ENCODE data around the gene RBM46.

Gene RBM46

DNA sequence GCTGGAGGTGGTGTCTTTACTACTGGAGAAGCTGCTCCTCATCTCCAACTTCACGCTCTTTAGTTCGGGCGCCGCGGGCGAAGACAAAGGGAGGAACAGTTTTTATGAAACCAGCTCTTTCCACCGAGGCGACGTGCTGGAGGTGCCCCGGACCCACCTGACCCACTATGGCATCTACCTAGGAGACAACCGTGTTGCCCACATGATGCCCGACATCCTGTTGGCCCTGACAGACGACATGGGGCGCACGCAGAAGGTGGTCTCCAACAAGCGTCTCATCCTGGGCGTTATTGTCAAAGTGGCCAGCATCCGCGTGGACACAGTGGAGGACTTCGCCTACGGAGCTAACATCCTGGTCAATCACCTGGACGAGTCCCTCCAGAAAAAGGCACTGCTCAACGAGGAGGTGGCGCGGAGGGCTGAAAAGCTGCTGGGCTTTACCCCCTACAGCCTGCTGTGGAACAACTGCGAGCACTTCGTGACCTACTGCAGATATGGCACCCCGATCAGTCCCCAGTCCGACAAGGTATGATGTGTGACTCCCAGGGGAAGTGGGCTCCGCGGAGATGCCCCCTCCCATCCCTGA lies 36.6 kb upstream of the RBM46 start:
- H3K36me3 ChIP-seq (ENCODE audit: insufficient read depth, low read length) = no peaks in the 10 kb centered on the region
- H3K9me3 ChIP-seq (replicated peaks; ENCODE audit: low read length) = no peaks in the 10 kb centered on the region
- peak overlapping the region; percentile 80 for H3K4me2 ChIP-seq (ENCODE audit: low read length)
- H3K9ac ChIP-seq (ENCODE audit: low read depth, low read length) = no peak overlapping the region
- peak overlapping the region; percentile 61 for H3K4me3 ChIP-seq (ENCODE audit: low read length)
- peaks cover 20% of the 10 kb centered on the region for H3K4me1 ChIP-seq (ENCODE audit: control insufficient read depth, insufficient read depth, low read length)
- H3K27me3 ChIP-seq (ENCODE audit: control insufficient read depth, insufficient read depth, low read length) = peaks cover 77% of the 10 kb centered on the region

DNA sequence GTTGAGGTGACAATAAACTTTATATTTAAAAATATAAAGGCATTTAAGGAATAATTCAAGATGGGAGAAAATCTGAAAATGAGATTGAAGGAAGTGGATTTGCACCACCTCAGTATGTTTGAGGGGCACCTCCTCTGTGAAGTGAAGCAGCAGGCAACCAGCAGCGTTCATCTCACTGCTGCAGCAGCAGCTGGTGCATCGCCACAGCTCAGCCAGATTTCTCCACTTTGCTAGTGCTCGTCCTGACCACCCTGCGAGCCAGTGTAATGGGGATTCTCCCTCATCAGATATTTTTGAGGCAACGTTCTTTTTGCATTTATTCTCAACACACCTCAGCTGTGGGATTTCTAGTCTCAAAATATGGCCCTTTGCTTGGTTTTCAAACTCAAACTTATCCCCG lies 23.4 kb upstream of the RBM46 start:
- Histone ChIP-seq H3K9me3 (replicated peaks; ENCODE audit: low read length) (no peaks in the 10 kb centered on the region), H3K4me3 (ENCODE audit: low read length) (no peak overlapping the region), H3K4me1 (ENCODE audit: control insufficient read depth, insufficient read depth, low read length) (no peaks in the 10 kb centered on the region), H3K36me3 (ENCODE audit: insufficient read depth, low read length) (no peaks in the 10 kb centered on the region), H3K4me2 (ENCODE audit: low read length) (no peak overlapping the region), H3K9ac (ENCODE audit: low read depth, low read length) (no peak overlapping the region), H3K27me3 (ENCODE audit: control insufficient read depth, insufficient read depth, low read length) (peaks cover 27% of the 10 kb centered on the region)

DNA sequence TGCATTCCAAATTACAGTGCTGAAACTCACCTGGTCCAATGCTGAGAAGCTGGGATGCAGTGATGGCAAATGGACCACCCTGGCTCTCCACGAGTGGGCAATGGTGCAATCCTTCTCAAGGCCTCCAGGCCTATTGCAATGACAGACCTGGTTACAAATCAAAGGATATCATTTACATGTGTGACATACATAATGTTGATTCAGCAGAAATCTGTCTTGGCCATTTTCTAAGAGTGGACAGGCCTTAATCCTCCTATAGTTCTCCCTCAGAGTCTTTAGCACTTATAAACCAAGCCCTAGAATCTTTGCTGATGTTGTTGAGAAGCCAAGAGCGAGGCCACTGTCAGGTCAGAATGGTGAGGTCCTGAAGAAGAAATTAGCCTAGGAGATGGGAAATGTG lies 20.2 kb upstream of the RBM46 start:
- Histone ChIP-seq H3K9ac (ENCODE audit: low read depth, low read length) (no peak overlapping the region), H3K36me3 (ENCODE audit: insufficient read depth, low read length) (no peaks in the 10 kb centered on the region), H3K27me3 (ENCODE audit: control insufficient read depth, insufficient read depth, low read length) (peaks cover 15% of the 10 kb centered on the region), H3K4me2 (ENCODE audit: low read length) (no peak overlapping the region), H3K4me3 (ENCODE audit: low read length) (no peak overlapping the region), H3K4me1 (ENCODE audit: control insufficient read depth, insufficient read depth, low read length) (no peaks in the 10 kb centered on the region), H3K9me3 (replicated peaks; ENCODE audit: low read length) (no peaks in the 10 kb centered on the region)

DNA sequence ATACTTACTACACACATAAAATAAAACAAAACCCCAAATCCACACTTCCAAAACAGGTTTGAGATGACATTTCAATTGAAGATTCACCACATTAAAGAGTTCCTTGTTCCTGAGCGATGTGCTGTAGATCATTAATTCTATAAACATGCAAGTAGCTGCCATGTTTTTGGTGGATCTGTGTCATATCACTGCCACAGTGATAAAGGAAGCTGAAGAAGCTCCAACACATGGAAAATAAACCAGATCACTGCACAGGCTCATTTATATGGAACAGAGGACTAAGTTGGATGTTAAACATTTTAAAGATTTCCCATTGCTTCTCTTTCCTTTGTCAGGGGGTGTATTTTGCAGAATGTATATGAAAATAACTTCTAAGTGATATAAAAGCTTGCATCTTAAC lies 2.8 kb upstream of the RBM46 start:
- no peak overlapping the region for H3K4me2 ChIP-seq (ENCODE audit: low read length)
- H3K36me3 ChIP-seq (ENCODE audit: insufficient read depth, low read length) = no peaks in the 10 kb centered on the region
- H3K4me1 ChIP-seq (ENCODE audit: control insufficient read depth, insufficient read depth, low read length) = no peaks in the 10 kb centered on the region
- no peaks in the 10 kb centered on the region for H3K9me3 ChIP-seq (replicated peaks; ENCODE audit: low read length)
- no peak overlapping the region for H3K4me3 ChIP-seq (ENCODE audit: low read length)
- peaks cover 5% of the 10 kb centered on the region for H3K27me3 ChIP-seq (ENCODE audit: control insufficient read depth, insufficient read depth, low read length)
- H3K9ac ChIP-seq (ENCODE audit: low read depth, low read length) = no peak overlapping the region

DNA sequence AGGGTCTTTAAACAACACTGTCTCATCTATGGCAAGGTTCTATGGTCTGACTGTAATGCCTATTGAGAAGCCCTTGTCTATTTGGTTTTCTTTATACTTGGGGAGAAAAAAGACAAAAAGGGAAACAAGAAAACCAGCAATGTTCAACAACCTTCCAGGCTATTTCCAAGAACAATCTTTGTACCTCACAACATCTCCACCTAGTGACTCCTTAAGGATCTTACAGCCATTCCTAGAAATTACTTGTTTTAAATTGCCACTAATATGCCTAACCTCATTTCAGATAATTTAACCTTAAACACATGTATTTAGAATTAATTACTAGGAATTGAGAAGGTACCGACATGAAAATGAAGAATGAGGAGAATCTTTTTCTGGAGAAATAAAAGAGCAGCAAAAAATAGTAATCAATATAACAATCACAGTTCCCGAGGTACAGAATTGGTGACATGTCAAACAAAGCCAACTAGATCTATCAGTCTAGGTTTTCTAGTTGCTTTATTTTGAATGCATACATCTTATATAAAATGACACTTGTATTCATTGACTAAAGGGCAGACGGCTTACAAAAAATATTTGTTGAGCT lies 1.6 kb upstream of the RBM46 start:
- no peaks in the 10 kb centered on the region for H3K4me1 ChIP-seq (ENCODE audit: control insufficient read depth, insufficient read depth, low read length)
- no peak overlapping the region for H3K4me3 ChIP-seq (ENCODE audit: low read length)
- no peak overlapping the region for H3K4me2 ChIP-seq (ENCODE audit: low read length)
- no peaks in the 10 kb centered on the region for H3K36me3 ChIP-seq (ENCODE audit: insufficient read depth, low read length)
- H3K27me3 ChIP-seq (ENCODE audit: control insufficient read depth, insufficient read depth, low read length) = peaks cover 5% of the 10 kb centered on the region
- H3K9ac ChIP-seq (ENCODE audit: low read depth, low read length) = no peak overlapping the region
- no peaks in the 10 kb centered on the region for H3K9me3 ChIP-seq (replicated peaks; ENCODE audit: low read length)

DNA sequence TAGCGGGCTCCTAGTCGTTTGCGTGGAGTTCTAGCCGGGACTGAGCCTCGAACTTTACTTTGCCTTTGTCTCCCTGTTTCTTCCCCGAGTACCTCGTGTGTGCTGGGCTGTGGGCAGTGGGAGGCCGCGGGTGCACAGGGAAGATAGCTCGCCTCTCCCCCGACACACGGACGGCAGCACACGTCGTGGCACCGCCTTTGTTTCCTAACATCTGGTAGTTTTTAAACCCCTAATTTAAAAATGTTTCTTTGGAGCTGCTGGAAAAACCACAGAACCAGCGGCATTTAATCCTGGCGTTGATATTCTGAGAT lies 866 bp downstream of the RBM46 start:
- Histone ChIP-seq H3K4me3 (ENCODE audit: low read length) (no peak overlapping the region), H3K36me3 (ENCODE audit: insufficient read depth, low read length) (no peaks in the 10 kb centered on the region), H3K9ac (ENCODE audit: low read depth, low read length) (no peak overlapping the region), H3K27me3 (ENCODE audit: control insufficient read depth, insufficient read depth, low read length) (peaks cover 5% of the 10 kb centered on the region), H3K4me1 (ENCODE audit: control insufficient read depth, insufficient read depth, low read length) (no peaks in the 10 kb centered on the region), H3K4me2 (ENCODE audit: low read length) (no peak overlapping the region), H3K9me3 (replicated peaks; ENCODE audit: low read length) (no peaks in the 10 kb centered on the region)

DNA sequence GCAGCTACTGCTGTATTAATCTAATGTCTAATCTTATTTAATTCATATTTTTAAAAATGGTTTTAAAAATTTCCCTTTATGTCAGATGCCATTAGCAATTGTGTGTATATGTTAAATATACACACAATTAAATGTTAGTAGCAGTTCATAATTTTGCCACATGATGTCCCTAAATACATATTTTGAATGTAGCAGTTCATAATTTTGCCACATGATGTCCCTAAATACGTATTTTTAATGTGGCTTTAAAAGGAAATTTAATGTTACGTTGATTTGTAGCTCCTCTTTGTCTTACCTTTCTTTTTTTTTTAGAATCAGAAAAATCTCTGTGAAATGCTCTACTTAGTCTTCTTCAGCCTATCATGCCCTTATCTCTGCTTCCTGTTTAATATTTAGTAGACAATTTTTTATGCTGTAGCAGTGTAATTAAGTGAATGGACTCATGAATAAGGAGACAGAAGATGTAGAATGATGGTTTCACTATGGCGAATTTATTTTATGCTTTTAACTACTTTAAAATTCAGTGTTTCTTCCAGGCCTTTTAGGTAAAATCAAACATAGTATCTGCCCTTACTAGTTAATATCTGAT lies 26.1 kb downstream of the RBM46 start:
- H3K9ac ChIP-seq (ENCODE audit: low read depth, low read length) = peak overlapping the region; percentile 27
- H3K4me1 ChIP-seq (ENCODE audit: control insufficient read depth, insufficient read depth, low read length) = no peaks in the 10 kb centered on the region

DNA sequence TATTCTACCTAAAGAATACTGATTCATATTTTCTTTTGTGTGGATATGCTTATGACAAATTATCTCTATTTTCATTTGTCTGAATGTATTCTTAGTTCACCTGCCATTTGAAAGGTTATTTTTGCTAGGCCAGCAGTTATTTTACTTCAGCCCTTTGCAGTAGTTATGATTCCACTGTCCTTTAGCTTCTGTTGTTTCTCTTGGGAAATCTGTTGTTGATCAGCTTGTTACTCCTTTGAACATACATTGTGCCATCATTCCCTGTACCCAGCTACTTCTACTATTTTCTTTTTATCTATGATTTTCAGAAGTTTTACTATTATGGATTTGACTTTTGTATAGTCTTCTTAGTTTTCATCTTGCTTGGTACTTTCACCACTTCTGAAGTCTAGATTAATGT lies 37.2 kb downstream of the RBM46 start:
- H3K4me1 ChIP-seq (ENCODE audit: control insufficient read depth, insufficient read depth, low read length) = peaks cover 11% of the 10 kb centered on the region
- H3K4me3 ChIP-seq (ENCODE audit: low read length) = no peak overlapping the region
- H3K4me2 ChIP-seq (ENCODE audit: low read length) = no peak overlapping the region
- H3K27me3 ChIP-seq (ENCODE audit: control insufficient read depth, insufficient read depth, low read length) = no peaks in the 10 kb centered on the region
- no peak overlapping the region for H3K9ac ChIP-seq (ENCODE audit: low read depth, low read length)
- no peaks in the 10 kb centered on the region for H3K9me3 ChIP-seq (replicated peaks; ENCODE audit: low read length)
- H3K36me3 ChIP-seq (ENCODE audit: insufficient read depth, low read length) = no peaks in the 10 kb centered on the region

More for the DNA sequence above, 26.1 kb downstream of the RBM46 start:
- H3K27me3 ChIP-seq (ENCODE audit: control insufficient read depth, insufficient read depth, low read length) = peaks cover 6% of the 10 kb centered on the region
- H3K36me3 ChIP-seq (ENCODE audit: insufficient read depth, low read length) = no peaks in the 10 kb centered on the region
- peak overlapping the region; percentile 59 for H3K4me2 ChIP-seq (ENCODE audit: low read length)
- no peaks in the 10 kb centered on the region for H3K9me3 ChIP-seq (replicated peaks; ENCODE audit: low read length)
- H3K4me3 ChIP-seq (ENCODE audit: low read length) = no peak overlapping the region

DNA sequence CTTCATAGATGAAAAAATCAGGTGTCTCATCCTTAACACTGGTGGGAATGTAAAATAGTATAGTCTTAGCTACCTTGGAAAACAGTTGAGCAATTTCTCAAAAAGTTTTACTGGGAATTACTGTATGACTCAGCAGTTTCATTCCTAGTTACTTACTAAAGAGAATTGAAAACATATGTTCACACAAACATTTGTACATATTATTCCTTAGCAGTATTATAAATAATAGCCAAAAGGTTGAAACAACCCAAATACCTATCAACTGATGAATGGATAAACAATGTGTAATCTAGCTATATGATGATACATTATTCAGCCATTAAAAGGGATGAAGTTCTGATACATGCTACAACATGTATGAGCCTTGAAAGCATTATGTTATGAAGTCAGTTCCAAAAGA lies 41.7 kb downstream of the RBM46 start:
- Histone ChIP-seq H3K4me1 (ENCODE audit: control insufficient read depth, insufficient read depth, low read length) (peaks cover 13% of the 10 kb centered on the region), H3K9me3 (replicated peaks; ENCODE audit: low read length) (no peaks in the 10 kb centered on the region), H3K27me3 (ENCODE audit: control insufficient read depth, insufficient read depth, low read length) (no peaks in the 10 kb centered on the region), H3K36me3 (ENCODE audit: insufficient read depth, low read length) (no peaks in the 10 kb centered on the region), H3K4me2 (ENCODE audit: low read length) (no peak overlapping the region), H3K9ac (ENCODE audit: low read depth, low read length) (no peak overlapping the region), H3K4me3 (ENCODE audit: low read length) (no peak overlapping the region)

DNA sequence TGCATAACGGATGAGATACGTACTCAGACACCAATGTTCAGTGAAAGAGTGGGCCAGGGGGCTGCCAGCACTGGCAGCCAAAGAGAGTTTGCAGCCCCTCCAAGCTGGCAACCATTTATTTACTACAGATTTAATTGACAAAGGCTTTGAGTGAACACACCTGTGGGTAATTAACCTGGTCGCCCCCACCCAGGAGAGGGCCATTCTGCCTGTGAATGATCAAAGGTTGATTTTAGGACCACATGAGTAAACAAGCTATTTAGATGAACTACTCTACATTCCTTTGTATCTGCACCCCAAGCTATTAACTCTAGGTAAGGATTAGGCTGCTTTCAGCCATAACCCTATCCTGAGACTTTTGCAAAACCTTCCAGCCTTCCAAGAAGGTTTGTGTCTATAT lies 55.0 kb downstream of the RBM46 start:
- Histone ChIP-seq H3K9me3 (replicated peaks; ENCODE audit: low read length) (no peaks in the 10 kb centered on the region), H3K36me3 (ENCODE audit: insufficient read depth, low read length) (no peaks in the 10 kb centered on the region), H3K4me3 (ENCODE audit: low read length) (no peak overlapping the region), H3K9ac (ENCODE audit: low read depth, low read length) (no peak overlapping the region), H3K4me2 (ENCODE audit: low read length) (no peak overlapping the region), H3K4me1 (ENCODE audit: control insufficient read depth, insufficient read depth, low read length) (no peaks in the 10 kb centered on the region), H3K27me3 (ENCODE audit: control insufficient read depth, insufficient read depth, low read length) (no peaks in the 10 kb centered on the region)

DNA sequence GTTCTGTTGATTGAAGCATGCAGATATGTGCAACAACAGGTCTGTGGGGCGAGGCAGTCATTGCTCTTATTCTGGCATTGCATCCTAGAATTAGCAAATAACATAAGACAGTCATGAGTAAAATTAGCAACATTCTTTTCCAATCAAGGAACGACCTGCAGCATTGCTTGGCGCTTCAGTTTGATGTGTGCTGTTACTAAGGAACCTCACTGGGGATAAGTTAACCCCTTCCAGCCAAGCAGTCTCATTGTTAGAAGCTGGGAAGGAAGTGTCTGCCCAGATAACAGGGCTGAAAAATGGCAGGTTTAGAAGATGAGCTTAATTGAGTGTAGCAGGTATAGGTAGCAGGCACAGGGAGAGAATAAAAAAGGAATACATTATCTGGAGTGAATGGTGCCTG lies 55.4 kb downstream of the RBM46 start:
- Histone ChIP-seq H3K9ac (ENCODE audit: low read depth, low read length) (no peak overlapping the region), H3K9me3 (replicated peaks; ENCODE audit: low read length) (no peaks in the 10 kb centered on the region), H3K4me3 (ENCODE audit: low read length) (no peak overlapping the region), H3K36me3 (ENCODE audit: insufficient read depth, low read length) (no peaks in the 10 kb centered on the region), H3K27me3 (ENCODE audit: control insufficient read depth, insufficient read depth, low read length) (no peaks in the 10 kb centered on the region), H3K4me2 (ENCODE audit: low read length) (no peak overlapping the region), H3K4me1 (ENCODE audit: control insufficient read depth, insufficient read depth, low read length) (no peaks in the 10 kb centered on the region)

DNA sequence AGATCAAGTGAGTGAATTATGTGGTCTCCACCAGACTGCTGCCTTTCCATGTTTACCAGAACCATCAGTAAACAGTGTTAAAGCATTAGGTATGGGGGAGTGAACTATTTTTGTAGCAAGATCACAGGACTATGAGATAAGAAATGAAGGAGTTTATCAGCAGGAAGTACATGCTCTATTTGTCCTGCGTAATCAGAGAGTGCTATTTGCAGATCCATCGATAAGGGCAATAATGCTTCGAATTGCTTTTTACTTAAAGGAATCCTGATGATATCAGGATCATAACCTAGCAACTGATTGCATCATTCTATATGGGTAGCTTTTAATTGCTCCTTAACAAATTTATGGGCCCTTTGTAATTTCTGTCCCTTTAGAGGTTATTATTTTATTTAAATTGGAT lies 57.1 kb downstream of the RBM46 start:
- Histone ChIP-seq H3K36me3 (ENCODE audit: insufficient read depth, low read length) (no peaks in the 10 kb centered on the region), H3K4me2 (ENCODE audit: low read length) (no peak overlapping the region), H3K4me1 (ENCODE audit: control insufficient read depth, insufficient read depth, low read length) (no peaks in the 10 kb centered on the region), H3K9me3 (replicated peaks; ENCODE audit: low read length) (no peaks in the 10 kb centered on the region), H3K27me3 (ENCODE audit: control insufficient read depth, insufficient read depth, low read length) (no peaks in the 10 kb centered on the region), H3K9ac (ENCODE audit: low read depth, low read length) (no peak overlapping the region), H3K4me3 (ENCODE audit: low read length) (no peak overlapping the region)

Measured in skeletal muscle satellite cell (primary cell).